BE2C (cell line): ENCODE measurements around the gene AZGP1.
"Not testable (repeated sequence)": the region's sequence is repeated elsewhere in the genome, so short reads cannot be mapped to it uniquely, and the experiment has no call there.

ENCODE experiments used
- DNase-seq: peaks from one replicate; pipeline ENCODE4 v3.0.0-alpha.2; 2020
- H3K27me3 ChIP-seq: fragments of 250-450 bp; sonication (Bioruptor Pico); 2 replicates; pipeline ENCODE4 v1.5.1; 2020; ENCODE audit warnings: mild to moderate bottlenecking
- H3K36me3 ChIP-seq: fragments of 250-450 bp; sonication (Bioruptor Pico); 2 replicates; pipeline ENCODE4 v1.5.1; 2020; ENCODE audit warnings: mild to moderate bottlenecking
- H3K4me1 ChIP-seq: fragments of 250-450 bp; sonication (Bioruptor Pico); 2 replicates; pipeline ENCODE4 v1.5.1; 2020
- H3K4me3 ChIP-seq: 2 replicates; pipeline ENCODE4 v1.5.1; 2011; ENCODE audit warnings: low read depth, low read length
- H3K9me3 ChIP-seq: fragments of 250-450 bp; sonication (Bioruptor Pico); 2 replicates; pipeline ENCODE4 v1.5.1; 2020
- CTCF ChIP-seq: IDR thresholded peaks from 2 replicates; pipeline ENCODE4 v1.5.1; 2012; ENCODE audit warnings: mild to moderate bottlenecking, low read depth, low read length

AZGP1 gene

GRCh38 chr7:100011516-100011915 is 35.7 kb upstream of the AZGP1 start:
- no peak overlapping the region for H3K4me3 ChIP-seq
- no peak for TF ChIP-seq CTCF
- H3K27me3 ChIP-seq, result peaks cover 21% of the 10 kb centered on the region
- DNase-seq, result no peak
- no peaks in the 10 kb centered on the region for H3K36me3 ChIP-seq
- no peaks in the 10 kb centered on the region for H3K9me3 ChIP-seq
- peaks cover 4% of the 10 kb centered on the region for H3K4me1 ChIP-seq

- DNase-seq, result no peak
- Histone ChIP-seq H3K9me3 (no peaks in the 10 kb centered on the region), H3K4me3 (no peak overlapping the region), H3K4me1 (peaks cover 4% of the 10 kb centered on the region), H3K36me3 (no peaks in the 10 kb centered on the region), H3K27me3 (peaks cover 21% of the 10 kb centered on the region)
- TF ChIP-seq CTCF, result no peak
Measured at GRCh38 chr7:100010901-100011300, 35.1 kb upstream of the AZGP1 start.

- H3K27me3 ChIP-seq, result peaks cover 21% of the 10 kb centered on the region
- H3K4me1 ChIP-seq, H3K9me3 ChIP-seq, DNase-seq, H3K36me3 ChIP-seq, H3K4me3 ChIP-seq: not testable (repeated sequence)
Measured at GRCh38 chr7:100009952-100010351, 34.1 kb upstream of the AZGP1 start.

GRCh38 chr7:100008525-100008924 is 32.7 kb upstream of the AZGP1 start:
- no peaks in the 10 kb centered on the region for H3K4me1 ChIP-seq
- H3K9me3 ChIP-seq, result no peaks in the 10 kb centered on the region
- peaks cover 21% of the 10 kb centered on the region for H3K27me3 ChIP-seq
- no peak for TF ChIP-seq CTCF
- DNase-seq, result no peak
- H3K4me3 ChIP-seq, result no peak overlapping the region
- H3K36me3 ChIP-seq, result no peaks in the 10 kb centered on the region

- TF ChIP-seq CTCF, result no peak
Measured at GRCh38 chr7:100007887-100008286, 32.1 kb upstream of the AZGP1 start.

GRCh38 chr7:100003711-100004661 is 28.2 kb upstream of the AZGP1 start:
- no peak for TF ChIP-seq CTCF
- no peak for DNase-seq
- Histone ChIP-seq H3K4me3 (no peak overlapping the region), H3K36me3 (no peaks in the 10 kb centered on the region), H3K4me1 (no peaks in the 10 kb centered on the region), H3K9me3 (no peaks in the 10 kb centered on the region), H3K27me3 (no peaks in the 10 kb centered on the region)

More at GRCh38 chr7:100007887-100008286, 32.1 kb upstream of the AZGP1 start:
- Histone ChIP-seq H3K4me3 (no peak overlapping the region), H3K27me3 (peaks cover 20% of the 10 kb centered on the region), H3K9me3 (no peaks in the 10 kb centered on the region), H3K36me3 (no peaks in the 10 kb centered on the region), H3K4me1 (no peaks in the 10 kb centered on the region)
- no peak for DNase-seq
